DMS153 treated with DMSO at 0.1 percent for 48 hours (cell line): ENCODE results near the gene PRAMEF6.
"Not testable (repeated sequence)": the region's sequence is repeated elsewhere in the genome, so short reads cannot be mapped to it uniquely, and the experiment has no call there.

Experiments
- DNase-seq: peaks from one replicate; lab custom pipeline; 2025; ENCODE audit not compliant: unreplicated experiment; lab: John Stamatoyannopoulos, UW

Gene PRAMEF6

GRCh38 chr1:12947480-12947879 is at the start of gene PRAMEF6:
Gene PRAMEF6, minus strand, starts transcription at chr1:12947580. Its CDS starts 5,062 bp downstream, at chr1:12942518.
- DNase-seq: not testable (repeated sequence)

GRCh38 chr1:12924368-12924767 is 23.0 kb downstream of the PRAMEF6 start:
- DNase-seq: not testable (repeated sequence)

GRCh38 chr1:12921749-12922148 is 25.6 kb downstream of the PRAMEF6 start:
- DNase-seq: not testable (repeated sequence)

GRCh38 chr1:12916310-12916709 is 31.1 kb downstream of the PRAMEF6 start, which contains the start of gene PRAMEF7:
Gene PRAMEF7, plus strand, starts transcription at chr1:12916610. Its CDS starts 1,083 bp downstream, at chr1:12917693.
- not testable (repeated sequence) for DNase-seq

- not testable (repeated sequence) for DNase-seq
These were observed 43.4 kb downstream of the PRAMEF6 start for GRCh38 chr1:12903793-12904572.

GRCh38 chr1:12899186-12899585 is 48.2 kb downstream of the PRAMEF6 start:
- not testable (repeated sequence) for DNase-seq

- not testable (repeated sequence) for DNase-seq
These were observed 49.2 kb downstream of the PRAMEF6 start, which contains the start of gene PRAMEF10 for GRCh38 chr1:12898170-12898569. Gene PRAMEF10, minus strand, starts transcription at chr1:12898270. Its CDS starts 2,423 bp downstream, at chr1:12895847.
